Occipital lobe (tissue), 2 donors: ENCODE data around the gene FCGR3A. TPM values are rescaled to one million over a fixed set of nuclear protein-coding genes. Genes with fewer than 3 reads are reported as not detected.

Experiments used
- DNase-seq: peaks from one replicate; lab custom pipeline; 2025; lab: John Stamatoyannopoulos, UW
- total RNA-seq: library from RNA; depleted of rRNA; stranded (reverse); fragments of >200 nt; gene quantifications from one replicate; pipeline ENCODE4 v1.2.3, GENCODE V29; 2014

Gene FCGR3A
- total RNA-seq, 1 donor from 2014 or later = 4.7 TPM

DNA sequence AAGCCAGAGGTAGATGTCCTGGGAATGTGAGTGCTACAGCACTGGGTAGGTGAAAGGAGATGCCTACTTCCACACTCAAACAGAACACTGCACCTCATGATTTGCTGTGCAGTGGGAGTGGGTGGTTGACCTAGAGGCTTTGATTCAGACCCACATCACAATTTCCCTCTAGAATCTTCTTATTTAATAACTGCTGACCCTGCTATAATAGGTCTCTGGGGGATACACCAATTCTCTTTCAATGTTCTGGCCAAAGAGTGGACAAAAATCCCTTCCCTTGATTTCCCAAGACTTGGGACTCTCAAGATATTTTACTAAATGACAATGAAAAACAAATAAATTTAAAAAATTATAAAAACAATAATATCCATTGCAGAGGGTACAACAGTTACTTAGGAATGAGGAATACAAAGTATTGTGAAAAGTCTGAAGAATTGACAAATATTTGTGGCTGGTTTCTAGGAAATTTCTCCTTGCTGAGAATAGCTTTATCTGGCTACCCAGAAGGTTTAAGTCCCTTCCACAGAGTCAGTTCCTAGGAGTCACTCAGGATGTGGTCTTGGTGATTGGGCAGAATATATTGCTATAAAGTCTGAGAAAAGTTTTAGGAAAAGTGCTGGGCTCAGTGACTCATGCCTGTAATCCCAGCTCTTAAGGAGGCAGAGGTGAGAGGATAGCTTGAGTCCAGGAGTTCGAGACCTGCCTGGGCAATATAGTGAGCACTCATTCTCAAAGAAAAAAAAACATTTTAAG, 46.8 kb downstream of the FCGR3A start:
- DNase-seq = no peak

DNA sequence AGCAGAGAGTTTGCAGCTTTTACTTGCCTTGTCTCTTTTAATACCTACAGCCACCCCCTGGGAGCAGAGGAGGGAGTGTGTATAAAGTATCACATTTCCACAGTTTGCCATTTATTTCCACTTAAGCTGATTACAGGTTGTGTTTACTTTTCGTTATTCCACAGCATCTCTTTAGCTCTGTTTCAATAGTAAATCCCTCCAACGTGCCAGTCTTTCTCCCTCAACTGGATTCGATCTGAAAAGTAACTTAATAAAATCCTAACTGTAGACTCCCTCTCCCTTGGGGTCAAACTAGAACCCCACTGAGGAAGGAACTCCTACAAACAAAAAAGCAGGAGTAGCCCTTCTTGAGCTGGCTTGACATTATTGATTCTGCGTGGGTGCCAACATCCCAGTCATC, 47.4 kb downstream of the FCGR3A start:
- DNase-seq = no peak

DNA sequence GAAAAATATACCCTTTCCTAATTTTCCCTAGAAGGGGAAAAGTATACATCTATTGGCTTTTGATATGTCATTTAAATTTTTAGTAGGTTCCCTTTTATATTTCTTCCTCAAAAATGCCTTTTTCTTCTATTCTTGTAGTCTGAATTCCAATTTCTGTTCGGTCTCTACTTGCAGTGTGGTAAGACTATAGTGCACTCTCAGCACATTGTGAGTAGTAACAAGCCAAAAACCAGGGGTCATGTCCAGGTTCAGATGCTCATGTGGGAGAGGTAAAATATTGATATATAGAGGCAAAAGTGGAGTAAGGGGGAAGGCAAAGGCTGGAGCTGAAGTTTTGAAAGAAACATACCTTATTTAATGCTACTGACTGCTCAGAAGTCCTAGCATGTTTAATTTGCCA, 48.4 kb downstream of the FCGR3A start:
- no peak for DNase-seq

DNA sequence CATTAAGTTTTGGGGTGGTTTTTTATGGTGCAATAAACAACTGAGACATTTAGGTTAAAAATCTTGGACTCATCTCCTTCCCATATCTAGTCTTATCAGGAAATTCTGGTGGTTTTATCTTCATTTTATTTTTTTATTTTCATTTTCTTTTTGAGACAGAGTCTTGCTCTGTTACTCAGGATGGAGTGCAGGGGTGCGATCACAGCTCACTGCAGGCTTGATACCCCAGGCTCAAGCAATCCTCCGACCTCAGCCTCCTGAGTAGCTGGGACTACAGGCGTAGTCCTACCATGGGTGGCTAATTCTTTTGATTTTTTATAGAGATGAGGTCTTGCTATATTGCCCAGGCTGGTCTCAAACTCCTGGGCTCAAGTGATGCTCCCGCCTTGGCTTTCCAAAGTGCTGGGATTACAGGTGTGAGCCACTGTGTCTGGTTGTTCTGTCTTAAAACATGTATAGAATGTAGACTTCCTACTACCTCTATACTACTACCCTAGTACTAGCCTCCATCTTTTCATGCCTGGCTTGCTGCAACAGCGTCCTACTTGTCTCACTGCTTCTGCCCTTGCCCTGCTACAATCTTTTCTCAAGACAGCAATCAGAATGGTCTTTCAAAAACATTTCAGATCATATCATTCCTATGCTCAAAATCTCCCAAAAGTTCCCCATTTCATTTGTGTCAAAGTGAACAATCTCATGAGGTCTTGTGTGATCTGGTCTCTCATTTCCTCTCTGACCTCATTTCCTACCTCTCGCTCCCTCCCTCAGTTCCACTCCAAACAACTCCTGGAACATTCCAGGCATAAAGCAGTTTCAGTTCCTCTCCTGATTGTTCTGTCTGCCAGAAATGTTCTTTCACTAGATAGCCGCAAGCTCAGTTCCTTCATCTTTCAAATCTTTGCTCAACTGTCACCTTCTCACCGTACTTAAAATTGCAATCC, 50.2 kb downstream of the FCGR3A start:
- no peak for DNase-seq

DNA sequence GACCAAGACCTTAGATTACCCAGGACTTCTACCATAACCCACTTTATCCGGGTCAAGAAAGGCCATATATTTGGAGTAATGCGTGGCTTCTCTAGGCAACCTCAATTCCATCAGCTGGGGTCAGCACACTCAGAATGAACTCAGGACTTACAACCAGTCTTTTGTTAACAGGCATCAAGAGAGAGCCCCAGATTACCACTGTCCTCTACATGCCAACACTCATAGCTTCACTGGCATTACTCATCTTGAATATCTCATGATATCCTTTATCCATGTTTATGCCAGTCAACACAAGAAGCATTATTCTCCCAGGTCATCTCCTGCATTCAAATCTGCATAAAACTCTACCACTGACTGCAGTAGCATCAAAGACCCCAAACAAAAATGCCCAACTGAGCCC, 51.0 kb downstream of the FCGR3A start:
- DNase-seq = no peak

DNA sequence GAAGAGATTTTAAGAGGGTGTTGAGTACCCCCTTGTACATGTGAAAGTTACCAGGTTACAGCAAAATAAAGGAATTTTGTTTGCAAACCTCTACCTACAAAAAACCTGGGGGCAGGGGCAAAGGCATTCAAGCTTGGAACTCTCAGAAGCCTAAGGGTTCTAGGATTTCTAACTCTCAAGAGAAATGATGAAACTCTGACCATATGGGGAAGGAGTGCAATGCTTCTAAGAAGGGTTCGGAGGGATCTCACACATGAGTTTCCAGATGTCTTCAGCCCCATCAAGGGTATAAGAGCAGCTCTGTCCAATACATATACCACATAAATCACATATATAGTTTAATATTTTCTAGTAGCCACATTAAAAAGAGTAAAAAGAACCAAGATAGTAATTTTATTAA, 51.7 kb downstream of the FCGR3A start:
- DNase-seq = no peak

DNA sequence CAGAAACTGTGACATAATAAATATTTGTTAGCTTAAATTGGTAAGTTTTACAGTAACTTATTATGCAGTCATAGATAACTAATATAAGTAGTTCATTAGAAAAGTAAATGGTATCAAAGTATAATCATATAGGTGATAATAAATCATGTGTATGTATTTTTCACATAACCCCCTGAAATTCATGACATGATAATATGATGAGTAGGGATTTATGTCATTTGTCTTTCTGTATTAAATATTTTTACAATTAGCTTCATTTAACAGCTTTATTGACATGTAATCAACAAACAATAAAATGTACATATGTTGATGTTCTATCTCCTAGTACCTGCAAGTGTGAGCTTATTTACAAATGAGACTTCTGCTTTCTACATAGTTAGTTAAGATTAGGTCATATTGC, 54.1 kb downstream of the FCGR3A start:
- no peak for DNase-seq

DNA sequence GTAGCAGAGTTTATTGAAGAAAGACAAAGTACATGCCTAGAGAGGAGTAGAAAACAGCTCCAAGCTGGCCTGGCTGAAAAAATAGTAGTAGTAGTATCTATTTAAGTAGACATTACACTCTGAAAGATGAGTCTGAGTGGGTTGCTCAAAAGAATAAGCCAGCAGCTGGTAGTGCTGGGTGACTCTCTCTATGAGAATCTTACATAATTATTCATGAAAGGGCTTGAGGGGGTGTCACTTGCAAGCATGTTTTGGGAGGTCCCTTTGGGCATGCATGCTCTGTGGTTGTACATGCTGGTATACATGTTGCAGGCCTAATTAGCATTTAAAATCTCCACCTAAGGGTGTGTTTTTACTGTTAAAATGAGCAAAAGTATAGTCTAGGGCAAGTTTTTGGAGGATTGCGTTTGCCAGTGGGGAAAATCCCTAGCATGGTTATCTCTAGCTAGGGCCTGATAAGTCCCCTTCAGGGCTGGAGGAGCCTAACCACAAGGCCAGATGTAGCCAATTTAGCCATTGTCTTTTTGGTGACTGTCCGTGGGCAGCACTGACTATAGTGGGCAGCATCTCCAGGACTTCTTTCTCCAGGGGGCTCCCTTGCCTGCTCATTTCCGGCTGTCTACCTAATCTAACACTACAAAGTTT, 55.4 kb downstream of the FCGR3A start:
- DNase-seq = no peak

DNA sequence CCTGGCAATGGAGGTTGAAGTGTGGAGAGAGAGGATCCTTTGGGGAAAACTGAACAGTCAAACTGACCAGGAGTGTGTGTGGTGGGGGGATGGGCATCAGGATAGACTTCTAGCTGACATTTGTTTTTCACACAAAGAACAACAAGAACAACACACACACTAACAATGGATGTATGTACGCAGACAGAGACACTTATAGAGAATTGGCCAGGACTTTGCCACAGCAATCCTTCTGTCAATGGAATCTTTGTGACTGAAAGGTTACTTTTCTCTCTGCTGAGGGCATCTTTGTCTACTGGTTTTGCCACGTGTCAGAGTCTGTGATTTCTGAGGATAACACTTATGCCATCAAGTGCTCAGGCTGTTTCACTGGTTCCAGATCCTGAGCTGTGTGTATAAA, 56.8 kb downstream of the FCGR3A start:
- no peak for DNase-seq

Other genes with a start within 250 kb of the FCGR3A start
- gene MPZ, start 239.8 kb downstream of the FCGR3A start, total RNA-seq = 1.4 TPM
- 19.5 TPM for gene SDHC, start 235.4 kb downstream of the FCGR3A start, total RNA-seq
- 0.31 TPM for gene CFAP126, start 181.9 kb downstream of the FCGR3A start, total RNA-seq
- 8.4 TPM for gene FCGR2A, start 44.4 kb downstream of the FCGR3A start, total RNA-seq
- 0.31 TPM for gene HSPA6, start 25.3 kb downstream of the FCGR3A start, total RNA-seq
- gene FCGR3B, start 81.4 kb upstream of the FCGR3A start, total RNA-seq = 0.31 TPM
- 0.47 TPM for gene FCGR2B, start 113.3 kb upstream of the FCGR3A start, total RNA-seq
- gene FCRLA, start 157.4 kb upstream of the FCGR3A start, total RNA-seq = not detected
- gene FCRLB, start 171.7 kb upstream of the FCGR3A start, total RNA-seq = 3.1 TPM
- 83.0 TPM for gene DUSP12, start 200.0 kb upstream of the FCGR3A start, total RNA-seq
- gene ATF6, start 216.5 kb upstream of the FCGR3A start, total RNA-seq = 31.0 TPM